ENCODE data around the gene ZNF30. TPM values are rescaled to one million over a fixed set of nuclear protein-coding genes. Genes with fewer than 3 reads are reported as not detected.

ZNF30 gene
- polyA plus RNA-seq, 3 donors = 0.13 to 1.7 (median 0.29) TPM

DNA sequence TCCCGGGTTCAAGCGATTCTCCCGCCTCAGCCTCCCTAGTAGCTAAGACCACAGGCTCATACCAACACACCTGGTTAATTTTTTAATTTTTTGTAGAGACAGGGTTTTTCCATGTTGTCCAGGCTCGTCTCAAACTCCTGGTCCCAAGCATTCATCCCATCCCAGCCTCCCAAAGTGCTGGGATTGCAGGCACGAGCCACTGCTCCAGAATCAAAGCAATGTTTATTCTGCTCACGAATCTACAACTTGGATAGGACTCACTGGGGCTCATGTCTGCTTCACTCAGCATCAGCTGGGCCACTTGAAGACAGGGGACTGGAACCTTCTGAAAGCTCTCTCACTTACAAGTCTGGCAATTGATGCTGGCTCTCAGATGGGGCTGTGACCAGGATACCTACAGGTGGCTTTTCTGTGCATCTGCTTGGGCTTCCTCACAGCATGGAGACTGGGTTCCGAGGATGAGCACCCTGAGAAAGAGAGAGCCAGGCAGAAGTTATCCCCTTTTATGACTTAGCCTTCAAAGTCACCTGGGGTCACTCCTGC, 45.5 kb downstream of the ZNF30 start:
- peaks cover 40% of the 10 kb centered on the region for H3K4me1 Mint-ChIP-seq
- 85% methylated on average over 4 of the region's 7 CpGs for WGBS (ENCODE audit: insufficient coverage)
- Histone ChIP-seq H3K4me3 (replicated peaks in 1 of 3; ENCODE audit: low read depth in 2 of 3, low read length in 3 of 3) (no peak overlapping the region), H4K20me1 (ENCODE audit: insufficient read depth, low read length) (no peaks in the 10 kb centered on the region), H3K9me3 (replicated peaks in 1 of 2; ENCODE audit: control insufficient read depth in 1 of 2, insufficient read depth in 1 of 2, low read length in 2 of 2) (peaks cover 16 to 23% of the 10 kb centered on the region in 2 donors), H3K4me2 (replicated peaks; ENCODE audit: extremely low read depth, low read length, poor library complexity, severe bottlenecking) (no peak overlapping the region), H3K27ac (ENCODE audit: low read depth in 1 of 2, low read length in 2 of 2) (no peak overlapping the region), H3K36me3 (replicated peaks in 1 of 2; ENCODE audit: control insufficient read depth in 1 of 2, insufficient read depth in 2 of 2, low read length in 2 of 2) (no peaks in the 10 kb centered on the region), H3K79me2 (ENCODE audit: insufficient read depth, low read length) (no peaks in the 10 kb centered on the region), H2AFZ (ENCODE audit: insufficient read depth, low read depth, low read length, poor library complexity, severe bottlenecking) (no peak overlapping the region), H3K9ac (ENCODE audit: insufficient read depth, low read length, poor library complexity, severe bottlenecking) (no peak overlapping the region), H3K4me1 (ENCODE audit: control insufficient read depth in 1 of 2, insufficient read depth in 2 of 2, low read length in 2 of 2) (peaks cover 34 to 39% of the 10 kb centered on the region in 2 donors), H3K27me3 (ENCODE audit: control insufficient read depth in 2 of 2, insufficient read depth in 2 of 2, low read length in 2 of 2) (no peaks in the 10 kb centered on the region)
- peaks cover 18 to 35% (median 29%) of the 10 kb centered on the region in 7 donors for H3K9me3 Mint-ChIP-seq
- no peak overlapping the region for H3K4me3 Mint-ChIP-seq
- no peak overlapping the region for H3K27ac Mint-ChIP-seq
- no peak for DNase-seq
- H3K36me3 Mint-ChIP-seq = no peaks in the 10 kb centered on the region
- TF ChIP-seq, protein P1, sequence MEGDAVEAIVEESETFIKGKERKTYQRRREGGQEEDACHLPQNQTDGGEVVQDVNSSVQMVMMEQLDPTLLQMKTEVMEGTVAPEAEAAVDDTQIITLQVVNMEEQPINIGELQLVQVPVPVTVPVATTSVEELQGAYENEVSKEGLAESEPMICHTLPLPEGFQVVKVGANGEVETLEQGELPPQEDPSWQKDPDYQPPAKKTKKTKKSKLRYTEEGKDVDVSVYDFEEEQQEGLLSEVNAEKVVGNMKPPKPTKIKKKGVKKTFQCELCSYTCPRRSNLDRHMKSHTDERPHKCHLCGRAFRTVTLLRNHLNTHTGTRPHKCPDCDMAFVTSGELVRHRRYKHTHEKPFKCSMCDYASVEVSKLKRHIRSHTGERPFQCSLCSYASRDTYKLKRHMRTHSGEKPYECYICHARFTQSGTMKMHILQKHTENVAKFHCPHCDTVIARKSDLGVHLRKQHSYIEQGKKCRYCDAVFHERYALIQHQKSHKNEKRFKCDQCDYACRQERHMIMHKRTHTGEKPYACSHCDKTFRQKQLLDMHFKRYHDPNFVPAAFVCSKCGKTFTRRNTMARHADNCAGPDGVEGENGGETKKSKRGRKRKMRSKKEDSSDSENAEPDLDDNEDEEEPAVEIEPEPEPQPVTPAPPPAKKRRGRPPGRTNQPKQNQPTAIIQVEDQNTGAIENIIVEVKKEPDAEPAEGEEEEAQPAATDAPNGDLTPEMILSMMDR (IDR thresholded peaks at IDR 0.05) = no peak
- H3K27me3 Mint-ChIP-seq (ENCODE audit: low read depth in 3 of 3) = peaks cover 0 to 2% (median 0%) of the 10 kb centered on the region in 3 donors
- intact Hi-C loops (cut with micrococcal nuclease) = loop anchor here in 1 of 2 donors (5.0 to 10.0 kb wide), 2 partner anchors 40 to 163 kb away; partner anchors contain the start of genes FXYD1 and LGI4

DNA sequence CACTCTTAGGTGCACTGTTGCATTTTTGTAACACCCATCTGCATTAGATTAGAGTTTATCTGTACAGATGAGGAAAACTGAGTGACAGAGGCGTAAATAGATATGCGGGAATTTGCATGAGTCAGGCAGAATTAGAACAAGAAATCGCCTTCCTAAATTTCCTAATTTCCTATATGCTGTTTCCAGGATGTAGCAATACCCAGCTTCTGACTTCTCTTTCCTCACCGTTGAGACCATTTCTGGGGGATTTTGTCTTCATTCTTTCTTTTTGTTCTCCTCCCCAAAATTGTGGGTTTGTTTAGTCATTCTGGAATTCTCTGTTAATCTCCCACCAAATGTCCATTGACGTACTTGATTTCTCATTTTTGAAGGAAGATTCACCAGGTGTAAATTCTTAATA, 47.9 kb downstream of the ZNF30 start:
- TF ChIP-seq, protein P1 (IDR thresholded peaks at IDR 0.05) = no peak
- H3K9me3 Mint-ChIP-seq = peaks cover 5 to 24% (median 16%) of the 10 kb centered on the region in 7 donors
- H2AFZ ChIP-seq (ENCODE audit: insufficient read depth, low read depth, low read length, poor library complexity, severe bottlenecking) = no peak overlapping the region
- H3K4me1 ChIP-seq (ENCODE audit: control insufficient read depth in 1 of 2, insufficient read depth in 2 of 2, low read length in 2 of 2) = peaks cover 34 to 39% of the 10 kb centered on the region in 2 donors
- peaks cover 9 to 12% of the 10 kb centered on the region in 2 donors for H3K9me3 ChIP-seq (replicated peaks in 1 of 2; ENCODE audit: control insufficient read depth in 1 of 2, insufficient read depth in 1 of 2, low read length in 2 of 2)
- no peak overlapping the region for H3K9ac ChIP-seq (ENCODE audit: insufficient read depth, low read length, poor library complexity, severe bottlenecking)
- H3K27me3 ChIP-seq (ENCODE audit: control insufficient read depth in 2 of 2, insufficient read depth in 2 of 2, low read length in 2 of 2) = no peaks in the 10 kb centered on the region
- no peaks in the 10 kb centered on the region for H3K36me3 Mint-ChIP-seq
- peak; percentile 11 to 91 (median 83) for DNase-seq
- peaks cover 2 to 3% (median 2%) of the 10 kb centered on the region in 3 donors for H3K27me3 Mint-ChIP-seq (ENCODE audit: low read depth in 3 of 3)
- no peaks in the 10 kb centered on the region for H3K79me2 ChIP-seq (ENCODE audit: insufficient read depth, low read length)
- intact Hi-C loops (cut with micrococcal nuclease) = loop anchor here in 1 of 2 donors (5.0 to 10.0 kb wide), 2 partner anchors 38 to 160 kb away; partner anchors contain the start of genes FXYD1 and LGI4
- H3K36me3 ChIP-seq (replicated peaks in 1 of 2; ENCODE audit: control insufficient read depth in 1 of 2, insufficient read depth in 2 of 2, low read length in 2 of 2) = no peaks in the 10 kb centered on the region
- peak overlapping the region; percentile 80 to 97 (median 94) for H3K27ac Mint-ChIP-seq
- no peaks in the 10 kb centered on the region for H4K20me1 ChIP-seq (ENCODE audit: insufficient read depth, low read length)
- peak overlapping the region in 1 of 2 donors; percentile 59 for H3K27ac ChIP-seq (ENCODE audit: low read depth in 1 of 2, low read length in 2 of 2)
- H3K4me1 Mint-ChIP-seq = peaks cover 40% of the 10 kb centered on the region
- peak overlapping the region in 1 of 3 experiments; percentile 57 for H3K4me3 ChIP-seq (replicated peaks in 1 of 3; ENCODE audit: low read depth in 2 of 3, low read length in 3 of 3)
- peak overlapping the region in 1 of 2 donors; percentile 62 for H3K4me3 Mint-ChIP-seq
- no CpG with 5 or more reads among the region's 5 CpGs for WGBS (ENCODE audit: insufficient coverage)
- H3K4me2 ChIP-seq (replicated peaks; ENCODE audit: extremely low read depth, low read length, poor library complexity, severe bottlenecking) = peak overlapping the region; percentile 57

All from CD14-positive monocyte (primary cell).